Keratinocyte (primary cell): ENCODE data around the gene ZC3H8. TPM values are rescaled to one million over a fixed set of nuclear protein-coding genes. Genes with fewer than 3 reads are reported as not detected.

Experiments used
- DNase-seq: peaks from one replicate; pipeline ENCODE4 v3.0.0-alpha.2; 2011; ENCODE audit warnings: low read depth, missing footprints, low spot score
- FAIRE-seq: peaks from 2 replicates; lab custom pipeline; 2011; peaks lifted over from hg19 to GRCh38; lab: Jason Lieb, UNC
- H2AFZ ChIP-seq: 2 replicates; pipeline ENCODE4 v1.6.0; 2012; ENCODE audit warnings: low read length, control low read depth, inconsistent platforms; ENCODE audit not compliant: control insufficient read depth
- H3K27ac ChIP-seq: 2 replicates; pipeline ENCODE4 v1.5.1; 2011; ENCODE audit warnings: low read length; ENCODE audit not compliant: control insufficient read depth, insufficient read depth
- H3K27me3 ChIP-seq: 3 replicates; pipeline ENCODE4 v1.6.0; 2011; ENCODE audit warnings: low read length; ENCODE audit not compliant: control insufficient read depth, insufficient read depth; ENCODE audit errors: extremely low read depth
- H3K36me3 ChIP-seq, 2 experiments: 2 replicates in 1 of 2; 3 replicates in 1 of 2; pipeline ENCODE4 v1.5.1; 2011; ENCODE audit warnings: low read length in 2 of 2, mild to moderate bottlenecking in 1 of 2; ENCODE audit not compliant: control insufficient read depth in 2 of 2, insufficient read depth in 2 of 2; ENCODE audit errors: extremely low read depth in 1 of 2
- H3K4me1 ChIP-seq: 3 replicates; pipeline ENCODE4 v1.5.1; 2011; ENCODE audit warnings: low read length; ENCODE audit not compliant: control insufficient read depth, insufficient read depth; ENCODE audit errors: extremely low read depth
- H3K4me2 ChIP-seq: 3 replicates; pipeline ENCODE4 v1.6.0; 2011; ENCODE audit warnings: low read depth, low read length; ENCODE audit not compliant: control insufficient read depth, insufficient read depth; ENCODE audit errors: extremely low read depth
- H3K4me3 ChIP-seq, 3 experiments: fragments of 200-600 bp in 1 of 3; sonication (generic) in 1 of 3; 2 replicates in 2 of 3; 3 replicates in 1 of 3; pipeline ENCODE4 v1.5.1; 2011 to 2016; ENCODE audit warnings: low read length in 3 of 3, mild to moderate bottlenecking in 3 of 3, control low read depth in 2 of 3, inconsistent platforms in 1 of 3, low read depth in 1 of 3, mixed read lengths in 1 of 3, mixed run types in 1 of 3, moderate library complexity in 1 of 3; ENCODE audit not compliant: control insufficient read depth in 2 of 3, insufficient read depth in 2 of 3; ENCODE audit errors: extremely low read depth in 1 of 3
- H3K79me2 ChIP-seq: 2 replicates; pipeline ENCODE4 v1.6.0; 2012; ENCODE audit warnings: low read length; ENCODE audit not compliant: control insufficient read depth, insufficient read depth
- H3K9ac ChIP-seq: 3 replicates; pipeline ENCODE4 v1.6.0; 2011; ENCODE audit warnings: low read length; ENCODE audit not compliant: control insufficient read depth, insufficient read depth; ENCODE audit errors: extremely low read depth
- H3K9me1 ChIP-seq: 3 replicates; pipeline ENCODE4 v1.6.0; 2011; ENCODE audit warnings: low read length; ENCODE audit not compliant: control insufficient read depth, insufficient read depth; ENCODE audit errors: extremely low read depth
- H3K9me3 ChIP-seq: 2 replicates; pipeline ENCODE4 v1.5.1; 2012; ENCODE audit warnings: low read depth, low read length; ENCODE audit not compliant: control insufficient read depth
- H4K20me1 ChIP-seq: 3 replicates; pipeline ENCODE4 v1.6.0; 2011; ENCODE audit warnings: low read length; ENCODE audit not compliant: control insufficient read depth, insufficient read depth; ENCODE audit errors: extremely low read depth
- CTCF ChIP-seq, 3 experiments: IDR thresholded peaks in 1 of 3; conservative IDR thresholded peaks in 1 of 3; optimal IDR thresholded peaks in 1 of 3; 2 replicates in 2 of 3; 3 replicates in 1 of 3; pipeline versions ENCODE3 to v1.5.1; 2011; ENCODE audit warnings: low read length in 3 of 3, mild to moderate bottlenecking in 3 of 3, moderate library complexity in 2 of 3, control low read depth in 1 of 3, inconsistent platforms in 1 of 3; ENCODE audit not compliant: insufficient read depth in 2 of 3; ENCODE audit errors: extremely low read depth in 1 of 3
- EZH2 ChIP-seq: IDR thresholded peaks from one replicate; pipeline ENCODE4 v1.6.1; 2012; ENCODE audit warnings: inconsistent platforms, mild to moderate bottlenecking, low read length, moderate library complexity
- dilution Hi-C: fragments of 300-500 bp; cut with MboI; formaldehyde crosslinking; loops from one replicate; pipeline ENCODE4 v1.7.0; 2020; ENCODE audit warnings: low sequenced_read_pairs; ENCODE audit not compliant: extremely low pct_ligation_motif_present
- polyA plus RNA-seq, 5 experiments: library from polyadenylated mRNA; depleted of rRNA in 3 of 5; stranded (reverse) in 3 of 5; stranded (forward) in 1 of 5; unstranded in 1 of 5; fragments of >200 nt; gene quantifications; 1 replicate in 1 of 5; 2 replicates in 3 of 5; 3 replicates in 1 of 5; pipeline versions ENCODE4 v1.2.1 to v1.2.3, GENCODE V29; 2011 to 2012; ENCODE audit warnings: missing spikeins in 2 of 5, low read depth in 1 of 5, low replicate concordance in 1 of 5

The ZC3H8 gene
- polyA plus RNA-seq, 1 donor (not counting 4 experiments of a cell fraction or from before 2014, with no cell fraction given), result 11.4 TPM

GRCh38 chr2:112166806-112167499 is 87.9 kb downstream of the ZC3H8 start:
- Histone ChIP-seq H3K9me3 (no peaks in the 10 kb centered on the region), H3K4me1 (no peaks in the 10 kb centered on the region), H3K9me1 (no peaks in the 10 kb centered on the region), H3K27ac (no peak overlapping the region), H4K20me1 (no peaks in the 10 kb centered on the region), H3K4me2 (no peak overlapping the region), H3K36me3 (no peaks in the 10 kb centered on the region), H3K4me3 (no peak overlapping the region), H2AFZ (no peak overlapping the region), H3K79me2 (no peaks in the 10 kb centered on the region), H3K27me3 (no peaks in the 10 kb centered on the region), H3K9ac (no peak overlapping the region)
- dilution Hi-C loops, result no loop called here
- TF ChIP-seq CTCF (optimal IDR thresholded peaks at IDR 0.05 in 1 of 3, IDR thresholded peaks at IDR 0.05 in 1 of 3, conservative IDR thresholded peaks at IDR 0.05 in 1 of 3; ENCODE audit: extremely low read depth in 1 of 3, insufficient read depth in 2 of 3, low read length in 3 of 3), result no peak
- no peak for TF ChIP-seq EZH2
- FAIRE-seq, result no peak
- DNase-seq, result no peak

GRCh38 chr2:112165296-112165695 is 89.5 kb downstream of the ZC3H8 start:
- Histone ChIP-seq H3K9ac (no peak overlapping the region), H3K9me1 (no peaks in the 10 kb centered on the region), H3K36me3 (no peaks in the 10 kb centered on the region), H3K79me2 (no peaks in the 10 kb centered on the region), H3K4me3 (no peak overlapping the region), H3K4me2 (no peak overlapping the region), H3K4me1 (no peaks in the 10 kb centered on the region), H4K20me1 (no peaks in the 10 kb centered on the region), H2AFZ (no peak overlapping the region), H3K27ac (no peak overlapping the region), H3K9me3 (no peaks in the 10 kb centered on the region), H3K27me3 (no peaks in the 10 kb centered on the region)
- dilution Hi-C loops, result no loop called here
- no peak for TF ChIP-seq EZH2
- TF ChIP-seq CTCF (optimal IDR thresholded peaks at IDR 0.05 in 1 of 3, IDR thresholded peaks at IDR 0.05 in 1 of 3, conservative IDR thresholded peaks at IDR 0.05 in 1 of 3; ENCODE audit: extremely low read depth in 1 of 3, insufficient read depth in 2 of 3, low read length in 3 of 3), result no peak
- no peak for FAIRE-seq
- DNase-seq, result no peak
